ENCODE data around the gene MTG2. TPM values are rescaled to one million over a fixed set of nuclear protein-coding genes. Genes with fewer than 3 reads are reported as not detected.
A peak's percentile ranks its signal among the peaks of the same experiment; 100 is the strongest.

Gene MTG2
- total and polyA plus RNA-seq, 2 of the 13 experiments (the other 11 are each of a cell fraction or from before 2014, with no cell fraction given): 20.4 to 37.8 TPM

GRCh38 chr20:62139636-62140035, 43.2 kb upstream of the MTG2 start (continued):
- no peak for TF ChIP-seq ZMAT5 (CRISPR knock-in tag; IDR thresholded peaks at IDR 0.05; ENCODE audit: borderline replicate concordance, low read depth)
- TF ChIP-seq BCLAF1 (IDR thresholded peaks at IDR 0.05): no peak
- no peak for TF ChIP-seq IRF9 (CRISPR knock-in tag; IDR thresholded peaks at IDR 0.05; ENCODE audit: borderline replicate concordance)
- 0 out of 2 replicates have a peak, but pooled peaks have one; percentile 39 for TF ChIP-seq ZBTB38 (CRISPR knock-in tag; IDR thresholded peaks at IDR 0.05)
- no peak for TF ChIP-seq IKZF1 (IDR thresholded peaks at IDR 0.05)
- TF ChIP-seq NFKBIZ (CRISPR knock-in tag; IDR thresholded peaks at IDR 0.05): no peak
- TF ChIP-seq ZNF224 (CRISPR knock-in tag; IDR thresholded peaks at IDR 0.05): 0 out of 2 replicates have a peak, but pooled peaks have one; percentile 42
- peak in 1 of 2 experiments; percentile 49; a peak in 1 of 4 replicates for TF ChIP-seq POLR2A (IDR thresholded peaks at IDR 0.05; ENCODE audit: insufficient read depth in 1 of 2, low read depth in 2 of 2, low read length in 2 of 2)
- TF ChIP-seq ZBTB34 (CRISPR knock-in tag; IDR thresholded peaks at IDR 0.05): no peak
- TF ChIP-seq ZNF253 (CRISPR knock-in tag; IDR thresholded peaks at IDR 0.05; ENCODE audit: borderline replicate concordance): no peak
- TF ChIP-seq SPEN (CRISPR knock-in tag; IDR thresholded peaks at IDR 0.05; ENCODE audit: low read depth): no peak
- no peak for TF ChIP-seq ZNF841 (CRISPR knock-in tag; IDR thresholded peaks at IDR 0.05; ENCODE audit: borderline replicate concordance)
- TF ChIP-seq ZNF768 (CRISPR knock-in tag; IDR thresholded peaks at IDR 0.05): peak; percentile 55; the same call in 1 of the 2 replicates
- TF ChIP-seq KIAA2018 (CRISPR knock-in tag; IDR thresholded peaks at IDR 0.05; ENCODE audit: borderline replicate concordance): no peak
- no peak for TF ChIP-seq ZNF34 (CRISPR knock-in tag; IDR thresholded peaks at IDR 0.05; ENCODE audit: borderline replicate concordance)
- no peak for TF ChIP-seq MEF2D (CRISPR knock-in tag; IDR thresholded peaks at IDR 0.05)
- no peak for TF ChIP-seq ZNF44 (CRISPR knock-in tag; IDR thresholded peaks at IDR 0.05)

Data from HepG2 (cell line).